Smooth muscle cell (in vitro differentiated cells): Measurements from ENCODE around the gene SPATA25. TPM values are rescaled to one million over a fixed set of nuclear protein-coding genes. Genes with fewer than 3 reads are reported as not detected.

Experiments
- DNase-seq: peaks from one replicate; lab custom pipeline; 2025; ENCODE audit not compliant: unreplicated experiment; lab: John Stamatoyannopoulos, UW
- H2AFZ ChIP-seq: fragments of 200-600 bp; sonication (generic); 2 replicates; pipeline ENCODE4 v1.6.0; 2016; ENCODE audit warnings: antibody characterized with exemption, low read depth, mild to moderate bottlenecking
- H3F3A ChIP-seq: fragments of 200-600 bp; sonication (generic); 2 replicates; pipeline ENCODE4 v1.6.0; 2017; ENCODE audit warnings: antibody characterized with exemption, low read depth
- H3K27ac ChIP-seq: fragments of 200-600 bp; sonication (generic); 2 replicates; pipeline ENCODE4 v1.5.1; 2016; ENCODE audit warnings: low read depth, mild to moderate bottlenecking
- H3K27me3 ChIP-seq: fragments of 200-600 bp; sonication (generic); 2 replicates; pipeline ENCODE4 v1.6.1; 2016; ENCODE audit warnings: low read depth, mild to moderate bottlenecking
- H3K36me3 ChIP-seq: fragments of 200-600 bp; sonication (generic); 2 replicates; pipeline ENCODE4 v1.5.1; 2016; ENCODE audit warnings: low read depth
- H3K4me1 ChIP-seq: fragments of 200-600 bp; sonication (generic); 2 replicates; pipeline ENCODE4 v1.5.1; 2016; ENCODE audit warnings: low read depth
- H3K4me2 ChIP-seq: fragments of 200-600 bp; sonication (generic); 2 replicates; pipeline ENCODE4 v1.6.0; 2016; ENCODE audit warnings: mild to moderate bottlenecking
- H3K4me3 ChIP-seq: fragments of 200-600 bp; sonication (generic); 2 replicates; pipeline ENCODE4 v1.5.1; 2016; ENCODE audit warnings: mild to moderate bottlenecking
- H3K79me2 ChIP-seq: fragments of 200-600 bp; sonication (generic); 2 replicates; pipeline ENCODE4 v1.6.0; 2016; ENCODE audit warnings: low read depth, mild to moderate bottlenecking
- H3K9ac ChIP-seq: fragments of 200-600 bp; sonication (generic); 2 replicates; pipeline ENCODE4 v1.6.0; 2016; ENCODE audit warnings: low read depth
- H3K9me3 ChIP-seq: fragments of 200-600 bp; sonication (generic); replicated peaks from 2 replicates; pipeline ENCODE4 v1.5.1; 2016; ENCODE audit warnings: low read depth
- H4K20me1 ChIP-seq: fragments of 200-600 bp; sonication (generic); 2 replicates; pipeline ENCODE4 v1.6.0; 2016; ENCODE audit warnings: low read depth
- WGBS: methylation state at CpG from one replicate; pipeline ENCODE4 v1.1.7; 2016; ENCODE audit warnings: low lambda C conversion rate; 5-methylcytosine and 5-hydroxymethylcytosine counted together
- polyA plus RNA-seq: library from polyadenylated mRNA; unstranded; fragments of >200 nt; fragmentation: Nextera tagmentation; extraction: Ambion mirVana; gene quantifications from 2 replicates; pipeline ENCODE4 v1.2.1, GENCODE V29; 2016
- total RNA-seq: library from RNA; depleted of rRNA; stranded (reverse); fragments of >200 nt; gene quantifications from 2 replicates; pipeline ENCODE4 v1.2.3, GENCODE V29; 2014
- TF ChIP-seq, protein P1 (sequence below): fragments of 200-600 bp; sonication (generic); IDR thresholded peaks from 2 replicates; pipeline ENCODE4 v1.5.1; 2017; ENCODE audit warnings: borderline replicate concordance, mild to moderate bottlenecking, antibody characterized with exemption; ENCODE audit not compliant: insufficient read depth, poor library complexity, severe bottlenecking

Gene SPATA25
- total and polyA plus RNA-seq, 2 experiments from 2014 or later: 0.43 to 0.54 TPM

- Histone ChIP-seq H3K27ac (peak overlapping the region; percentile 94), H3K27me3 (no peaks in the 10 kb centered on the region), H3K4me1 (peaks cover 16% of the 10 kb centered on the region), H3K79me2 (no peaks in the 10 kb centered on the region), H3F3A (peaks cover 28% of the 10 kb centered on the region), H3K4me2 (peak overlapping the region; percentile 33), H4K20me1 (no peaks in the 10 kb centered on the region), H2AFZ (no peak overlapping the region), H3K36me3 (no peaks in the 10 kb centered on the region), H3K9ac (peak overlapping the region; percentile 74), H3K9me3 (no peaks in the 10 kb centered on the region), H3K4me3 (no peak overlapping the region)
- WGBS: 63% methylated on average over 12 of the region's 12 CpGs
- TF ChIP-seq, protein P1, sequence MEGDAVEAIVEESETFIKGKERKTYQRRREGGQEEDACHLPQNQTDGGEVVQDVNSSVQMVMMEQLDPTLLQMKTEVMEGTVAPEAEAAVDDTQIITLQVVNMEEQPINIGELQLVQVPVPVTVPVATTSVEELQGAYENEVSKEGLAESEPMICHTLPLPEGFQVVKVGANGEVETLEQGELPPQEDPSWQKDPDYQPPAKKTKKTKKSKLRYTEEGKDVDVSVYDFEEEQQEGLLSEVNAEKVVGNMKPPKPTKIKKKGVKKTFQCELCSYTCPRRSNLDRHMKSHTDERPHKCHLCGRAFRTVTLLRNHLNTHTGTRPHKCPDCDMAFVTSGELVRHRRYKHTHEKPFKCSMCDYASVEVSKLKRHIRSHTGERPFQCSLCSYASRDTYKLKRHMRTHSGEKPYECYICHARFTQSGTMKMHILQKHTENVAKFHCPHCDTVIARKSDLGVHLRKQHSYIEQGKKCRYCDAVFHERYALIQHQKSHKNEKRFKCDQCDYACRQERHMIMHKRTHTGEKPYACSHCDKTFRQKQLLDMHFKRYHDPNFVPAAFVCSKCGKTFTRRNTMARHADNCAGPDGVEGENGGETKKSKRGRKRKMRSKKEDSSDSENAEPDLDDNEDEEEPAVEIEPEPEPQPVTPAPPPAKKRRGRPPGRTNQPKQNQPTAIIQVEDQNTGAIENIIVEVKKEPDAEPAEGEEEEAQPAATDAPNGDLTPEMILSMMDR: no peak
- DNase-seq: no peak
These were observed 31.5 kb upstream of the SPATA25 start for GRCh38 chr20:45918779-45919537.

GRCh38 chr20:45918182-45918737 is 30.8 kb upstream of the SPATA25 start:
- TF ChIP-seq, protein P1: no peak
- Histone ChIP-seq H3K4me3 (no peak overlapping the region), H3K27ac (peak overlapping the region; percentile 94), H3K27me3 (no peaks in the 10 kb centered on the region), H3K4me1 (peaks cover 16% of the 10 kb centered on the region), H3K36me3 (no peaks in the 10 kb centered on the region), H3F3A (peaks cover 27% of the 10 kb centered on the region), H3K79me2 (no peaks in the 10 kb centered on the region), H3K9ac (peak overlapping the region; percentile 42), H4K20me1 (no peaks in the 10 kb centered on the region), H3K9me3 (no peaks in the 10 kb centered on the region), H3K4me2 (no peak overlapping the region), H2AFZ (no peak overlapping the region)
- 41% methylated on average over 5 of the region's 5 CpGs for WGBS
- no peak for DNase-seq

DNA sequence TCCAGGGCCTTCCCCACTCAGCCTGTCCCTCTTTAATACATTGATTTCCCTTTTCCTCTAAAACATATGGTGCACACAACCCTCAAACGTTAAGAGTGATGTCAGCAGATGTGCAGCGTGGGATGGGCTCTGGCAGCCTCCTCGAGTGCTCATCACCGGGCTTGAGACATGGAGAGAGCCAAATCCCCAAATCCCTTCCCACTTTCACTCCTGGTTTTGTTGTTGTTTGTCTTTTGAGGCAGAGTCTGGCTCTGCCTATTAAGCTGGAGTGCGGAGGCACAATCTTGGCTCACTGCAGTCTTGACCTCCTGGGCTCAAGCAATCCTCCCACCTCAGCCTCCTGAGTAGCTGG is 30.3 kb upstream of the SPATA25 start:
- Histone ChIP-seq H3F3A (peaks cover 27% of the 10 kb centered on the region), H3K36me3 (no peaks in the 10 kb centered on the region), H3K9ac (no peak overlapping the region), H3K4me1 (peaks cover 16% of the 10 kb centered on the region), H4K20me1 (no peaks in the 10 kb centered on the region), H3K4me2 (no peak overlapping the region), H3K27ac (peak overlapping the region; percentile 94), H3K79me2 (no peaks in the 10 kb centered on the region), H3K27me3 (no peaks in the 10 kb centered on the region), H3K4me3 (no peak overlapping the region), H2AFZ (no peak overlapping the region), H3K9me3 (no peaks in the 10 kb centered on the region)
- 7% methylated on average over 5 of the region's 5 CpGs for WGBS
- TF ChIP-seq, protein P1: no peak
- DNase-seq: no peak
